MM.1S (cell line): ENCODE data around the gene CKM.
"Not testable (repeated sequence)": the region's sequence is repeated elsewhere in the genome, so short reads cannot be mapped to it uniquely, and the experiment has no call there.

Source experiments
- DNase-seq: peaks from one replicate; pipeline ENCODE4 v3.0.0-alpha.2; 2015
- H2AFZ ChIP-seq: fragments of 300-600 bp; sonication (generic); 2 replicates; pipeline ENCODE4 v1.6.0; 2016; ENCODE audit warnings: antibody characterized with exemption, low read length
- H3F3A ChIP-seq: fragments of 300-600 bp; sonication (generic); 2 replicates; pipeline ENCODE4 v1.6.1; 2016; ENCODE audit warnings: mild to moderate bottlenecking, antibody characterized with exemption, low read length, moderate library complexity, mixed read lengths; ENCODE audit not compliant: insufficient read depth
- H3K27ac ChIP-seq: fragments of 300-600 bp; sonication (generic); 2 replicates; pipeline ENCODE4 v1.5.1; 2016; ENCODE audit warnings: mild to moderate bottlenecking, low read length
- H3K27me3 ChIP-seq: fragments of 300-600 bp; sonication (generic); replicated peaks from 2 replicates; pipeline ENCODE4 v1.6.0; 2016; ENCODE audit warnings: low read length; ENCODE audit not compliant: insufficient read depth
- H3K36me3 ChIP-seq: fragments of 300-600 bp; sonication (generic); replicated peaks from 2 replicates; pipeline ENCODE4 v1.6.1; 2016; ENCODE audit warnings: mild to moderate bottlenecking, low read length, mixed read lengths; ENCODE audit not compliant: insufficient read depth
- H3K4me1 ChIP-seq: fragments of 300-600 bp; sonication (generic); 2 replicates; pipeline ENCODE4 v1.6.1; 2016; ENCODE audit warnings: low read length, mixed read lengths
- H3K4me2 ChIP-seq: fragments of 300-600 bp; sonication (generic); 2 replicates; pipeline ENCODE4 v1.6.0; 2016; ENCODE audit warnings: low read depth, low read length
- H3K4me3 ChIP-seq: fragments of 300-600 bp; sonication (generic); 2 replicates; pipeline ENCODE4 v1.5.1; 2016; ENCODE audit warnings: low read length, mixed read lengths
- H3K79me2 ChIP-seq: fragments of 300-600 bp; sonication (generic); 2 replicates; pipeline ENCODE4 v1.6.1; 2016; ENCODE audit warnings: mixed run types, low read length, mixed read lengths
- H3K9ac ChIP-seq: fragments of 300-600 bp; sonication (generic); 2 replicates; pipeline ENCODE4 v1.6.1; 2016; ENCODE audit warnings: low read length, mixed read lengths
- H3K9me2 ChIP-seq: fragments of 300-600 bp; sonication (generic); replicated peaks from 2 replicates; pipeline ENCODE4 v1.6.1; 2016; ENCODE audit warnings: mild to moderate bottlenecking, low read length, mixed read lengths; ENCODE audit not compliant: insufficient read depth
- H3K9me3 ChIP-seq: fragments of 300-600 bp; sonication (generic); replicated peaks from 2 replicates; pipeline ENCODE4 v1.6.1; 2016; ENCODE audit warnings: mild to moderate bottlenecking, low read length, mixed read lengths; ENCODE audit not compliant: insufficient read depth
- H4K20me1 ChIP-seq: fragments of 300-600 bp; sonication (generic); 2 replicates; pipeline ENCODE4 v1.6.1; 2016; ENCODE audit warnings: mild to moderate bottlenecking, low read length, moderate library complexity, mixed read lengths; ENCODE audit not compliant: insufficient read depth
- CTCF ChIP-seq: fragments of 300-600 bp; sonication (generic); IDR thresholded peaks from 2 replicates; pipeline ENCODE4 v1.5.1; 2016; ENCODE audit warnings: antibody characterized with exemption, low read length, mixed read lengths
- EZH2 ChIP-seq: fragments of 300-600 bp; sonication (generic); optimal IDR thresholded peaks from 2 replicates; pipeline ENCODE3; 2017; ENCODE audit warnings: low read depth, mild to moderate bottlenecking, antibody characterized with exemption, low read length, mixed read lengths
- EZH2phosphoT487 ChIP-seq: fragments of 300-600 bp; sonication (generic); IDR thresholded peaks from 2 replicates; pipeline ENCODE4 v1.6.1; 2018; ENCODE audit warnings: antibody characterized with exemption, low read length

Gene CKM

GRCh38 chr19:45273521-45273855 lies 49.2 kb downstream of the CKM start:
- Histone ChIP-seq H3K4me3 (no peak overlapping the region), H3K27me3 (no peaks in the 10 kb centered on the region), H3F3A (no peaks in the 10 kb centered on the region), H3K27ac (no peak overlapping the region), H3K9me3 (no peaks in the 10 kb centered on the region), H3K79me2 (no peaks in the 10 kb centered on the region), H3K36me3 (no peaks in the 10 kb centered on the region), H2AFZ (no peak overlapping the region), H3K9ac (no peak overlapping the region), H3K4me1 (no peaks in the 10 kb centered on the region), H3K9me2 (no peaks in the 10 kb centered on the region), H3K4me2 (no peak overlapping the region), H4K20me1 (no peaks in the 10 kb centered on the region)
- TF ChIP-seq CTCF (no peak), EZH2 (no peak), EZH2phosphoT487 (no peak)
- no peak for DNase-seq

DNA sequence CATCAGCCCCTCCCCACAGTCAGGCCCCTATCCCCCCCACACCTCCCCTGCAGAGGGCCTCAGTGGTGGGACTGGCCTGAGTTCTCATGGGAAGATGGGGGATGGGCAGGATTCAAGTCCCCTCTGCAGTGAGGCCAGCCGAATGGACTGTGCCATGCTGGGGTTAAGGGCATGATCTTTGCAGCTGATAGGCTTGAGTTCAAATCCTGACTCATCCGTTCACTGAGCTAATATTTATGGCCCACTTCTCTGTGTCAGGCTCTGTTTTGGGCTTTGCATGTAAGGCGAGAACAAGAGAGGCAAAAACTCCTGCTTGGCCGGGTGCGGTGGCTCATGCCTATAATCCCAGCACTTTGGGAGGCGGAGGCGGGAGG lies 51.0 kb downstream of the CKM start:
- Histone ChIP-seq H3K4me3 (no peak overlapping the region), H2AFZ (no peak overlapping the region), H3F3A (no peaks in the 10 kb centered on the region), H3K4me2 (no peak overlapping the region), H3K9me2 (no peaks in the 10 kb centered on the region), H3K79me2 (no peaks in the 10 kb centered on the region), H3K9ac (no peak overlapping the region), H3K27ac (no peak overlapping the region), H4K20me1 (no peaks in the 10 kb centered on the region), H3K4me1 (no peaks in the 10 kb centered on the region), H3K9me3 (no peaks in the 10 kb centered on the region), H3K36me3 (no peaks in the 10 kb centered on the region), H3K27me3 (no peaks in the 10 kb centered on the region)
- DNase-seq, result no peak
- TF ChIP-seq EZH2 (no peak), EZH2phosphoT487 (no peak), CTCF (no peak)

- Histone ChIP-seq H4K20me1 (no peaks in the 10 kb centered on the region), H3K4me2 (no peak overlapping the region)
Observed at GRCh38 chr19:45271098-45271734, 51.5 kb downstream of the CKM start.

DNA sequence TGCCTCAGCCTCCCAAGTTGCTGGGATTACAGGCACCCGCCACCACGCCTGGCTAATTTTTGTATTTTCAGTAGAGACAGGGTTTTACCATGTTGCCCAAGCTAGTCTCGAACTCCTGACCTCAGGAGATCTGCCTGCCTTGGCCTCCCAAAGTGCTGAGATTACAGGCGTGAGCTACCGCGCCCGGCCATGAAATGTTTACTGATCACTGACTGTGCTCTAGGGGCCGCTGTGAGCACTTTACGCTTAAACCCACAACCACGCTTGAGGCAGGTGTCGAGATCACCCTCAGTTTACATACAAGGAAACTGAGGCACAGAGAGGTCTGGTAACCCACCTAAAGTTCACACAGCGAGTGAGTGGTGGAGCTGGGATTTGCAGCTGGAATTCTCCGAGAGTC lies 52.7 kb downstream of the CKM start:
- not testable (repeated sequence) for H3K4me2 ChIP-seq, H3K27ac ChIP-seq, H2AFZ ChIP-seq, DNase-seq, H3K9me2 ChIP-seq, H3F3A ChIP-seq, H3K36me3 ChIP-seq, H4K20me1 ChIP-seq, H3K4me1 ChIP-seq, H3K79me2 ChIP-seq, H3K4me3 ChIP-seq, H3K9ac ChIP-seq, H3K9me3 ChIP-seq, H3K27me3 ChIP-seq

More at GRCh38 chr19:45271098-45271734, 51.5 kb downstream of the CKM start:
- Histone ChIP-seq H3K27ac (no peak overlapping the region), H3F3A (no peaks in the 10 kb centered on the region), H3K9me3 (no peaks in the 10 kb centered on the region), H3K9ac (no peak overlapping the region), H2AFZ (no peak overlapping the region), H3K79me2 (no peaks in the 10 kb centered on the region), H3K9me2 (no peaks in the 10 kb centered on the region), H3K4me1 (0 out of 2 replicates have a peak, but pooled peaks cover 2% of the 10 kb centered on the region), H3K4me3 (no peak overlapping the region), H3K27me3 (no peaks in the 10 kb centered on the region), H3K36me3 (no peaks in the 10 kb centered on the region)
- TF ChIP-seq EZH2, result no peak
- no peak for TF ChIP-seq EZH2phosphoT487
- no peak for TF ChIP-seq CTCF
- no peak for DNase-seq
